Activated CD8-positive, alpha-beta T cell treated with anti-CD3 and anti-CD28 coated beads for 36 hours (primary cell): ENCODE results near the gene LRTM2. TPM values are rescaled to one million over a fixed set of nuclear protein-coding genes. Genes with fewer than 3 reads are reported as not detected.

ENCODE experiments used
- ATAC-seq: fragments of 200-7000 bp; cut with Tn5 transposase; one replicate; pipeline ENCODE4 v1.10.0; 2021; ENCODE audit warnings: mild to moderate bottlenecking, moderate library complexity
- CTCF ChIA-PET: fragments of 350-600 bp; sonication (Branson Sonifier 250); formaldehyde crosslinking; loops from one replicate; lab custom pipeline; 2021; ENCODE audit warnings: antibody characterized with exemption; lab: Charles Lee
- POLR2A ChIA-PET: fragments of 350-600 bp; sonication (Branson Sonifier 250); formaldehyde crosslinking; loops from one replicate; lab custom pipeline; 2021; ENCODE audit warnings: antibody characterized with exemption; lab: Charles Lee
- DNase-seq: peaks from one replicate; pipeline ENCODE4 v3.0.0-alpha.2; 2020
- H3K27ac Mint-ChIP-seq: one replicate; pipeline ENCODE4 v1.8.0; 2021; ENCODE audit warnings: mild to moderate bottlenecking, mixed read lengths
- H3K27me3 Mint-ChIP-seq: one replicate; pipeline ENCODE4 v1.8.0; 2021; ENCODE audit warnings: mixed read lengths
- H3K36me3 Mint-ChIP-seq: one replicate; pipeline ENCODE4 v1.8.0; 2021; ENCODE audit warnings: low read depth, mixed read lengths
- H3K4me1 Mint-ChIP-seq: one replicate; pipeline ENCODE4 v1.8.0; 2021; ENCODE audit warnings: low read depth, mixed read lengths
- H3K4me3 Mint-ChIP-seq: one replicate; pipeline ENCODE4 v1.8.0; 2021; ENCODE audit warnings: mild to moderate bottlenecking, moderate library complexity, mixed read lengths
- H3K9me3 Mint-ChIP-seq: one replicate; pipeline ENCODE4 v1.8.0; 2021; ENCODE audit warnings: mixed read lengths
- intact Hi-C: fragments of 100-400 bp; cut with micrococcal nuclease; formaldehyde crosslinking; loops from one replicate; pipeline ENCODE4 v1.10.0; 2022
- total RNA-seq, 2 experiments: library from RNA; stranded (reverse); gene quantifications; one replicate each; pipeline ENCODE4 v1.2.3, GENCODE V29; 2021
- TF ChIP-seq, protein P1 (sequence below): fragments of 200-600 bp; IDR thresholded peaks from one replicate; pipeline ENCODE4 v1.8.0; 2022; ENCODE audit warnings: antibody characterized with exemption, mild to moderate bottlenecking

LRTM2 gene
- total RNA-seq, 2 experiments from 2014 or later: not detected

DNA sequence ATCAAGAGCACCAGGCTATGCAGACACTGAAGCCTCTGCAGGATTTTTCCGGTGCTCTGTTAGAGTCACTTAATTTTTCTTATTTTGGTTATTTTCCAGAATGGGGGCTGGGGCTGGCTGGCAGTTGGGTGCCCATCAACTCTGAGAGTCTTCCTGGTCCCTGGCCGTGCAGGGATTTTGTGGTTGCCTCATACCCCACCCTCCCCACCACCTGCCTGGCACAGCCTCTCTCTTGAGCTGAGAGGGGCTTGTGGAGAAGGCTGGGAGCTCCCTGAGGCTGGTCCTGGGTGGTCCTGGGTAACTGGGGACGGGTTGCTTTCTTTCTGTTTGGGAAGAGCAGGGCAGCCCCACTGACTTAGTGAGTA, 23.3 kb downstream of the LRTM2 start:
- intact Hi-C loops: no loop called here
- CTCF ChIA-PET: no interaction called here
- no peak for ATAC-seq
- no peak overlapping the region for H3K27ac Mint-ChIP-seq
- H3K36me3 Mint-ChIP-seq: no peaks in the 10 kb centered on the region
- POLR2A ChIA-PET: no interaction called here
- no peaks in the 10 kb centered on the region for H3K9me3 Mint-ChIP-seq
- TF ChIP-seq, protein P1, sequence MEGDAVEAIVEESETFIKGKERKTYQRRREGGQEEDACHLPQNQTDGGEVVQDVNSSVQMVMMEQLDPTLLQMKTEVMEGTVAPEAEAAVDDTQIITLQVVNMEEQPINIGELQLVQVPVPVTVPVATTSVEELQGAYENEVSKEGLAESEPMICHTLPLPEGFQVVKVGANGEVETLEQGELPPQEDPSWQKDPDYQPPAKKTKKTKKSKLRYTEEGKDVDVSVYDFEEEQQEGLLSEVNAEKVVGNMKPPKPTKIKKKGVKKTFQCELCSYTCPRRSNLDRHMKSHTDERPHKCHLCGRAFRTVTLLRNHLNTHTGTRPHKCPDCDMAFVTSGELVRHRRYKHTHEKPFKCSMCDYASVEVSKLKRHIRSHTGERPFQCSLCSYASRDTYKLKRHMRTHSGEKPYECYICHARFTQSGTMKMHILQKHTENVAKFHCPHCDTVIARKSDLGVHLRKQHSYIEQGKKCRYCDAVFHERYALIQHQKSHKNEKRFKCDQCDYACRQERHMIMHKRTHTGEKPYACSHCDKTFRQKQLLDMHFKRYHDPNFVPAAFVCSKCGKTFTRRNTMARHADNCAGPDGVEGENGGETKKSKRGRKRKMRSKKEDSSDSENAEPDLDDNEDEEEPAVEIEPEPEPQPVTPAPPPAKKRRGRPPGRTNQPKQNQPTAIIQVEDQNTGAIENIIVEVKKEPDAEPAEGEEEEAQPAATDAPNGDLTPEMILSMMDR: no peak
- no peak overlapping the region for H3K4me3 Mint-ChIP-seq
- H3K27me3 Mint-ChIP-seq: peaks cover 3% of the 10 kb centered on the region
- H3K4me1 Mint-ChIP-seq: peaks cover 7% of the 10 kb centered on the region
- DNase-seq: no peak

DNA sequence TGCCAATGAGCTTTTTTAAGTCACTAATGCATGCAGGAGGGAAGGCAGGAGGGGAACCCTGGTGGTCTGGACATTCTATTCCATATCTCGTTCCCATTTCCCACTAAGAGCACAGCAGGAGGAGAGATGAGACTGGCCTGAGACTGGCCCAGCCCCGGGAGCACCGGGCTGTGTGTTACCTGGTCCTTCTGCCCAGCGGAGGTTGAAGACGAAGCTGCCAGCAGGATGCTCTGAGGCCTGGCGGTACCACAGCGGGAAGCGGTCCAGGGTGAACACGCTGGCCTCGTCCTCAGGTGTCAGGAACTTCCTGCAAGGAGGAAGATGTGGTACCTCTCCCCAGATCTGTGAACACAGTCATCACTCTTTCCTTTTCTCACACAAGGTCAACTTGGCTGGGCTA, 23.9 kb downstream of the LRTM2 start:
- no peak for ATAC-seq
- H3K27me3 Mint-ChIP-seq: peaks cover 3% of the 10 kb centered on the region
- intact Hi-C loops: no loop called here
- no peaks in the 10 kb centered on the region for H3K36me3 Mint-ChIP-seq
- H3K27ac Mint-ChIP-seq: no peak overlapping the region
- ChIA-PET POLR2A (no interaction called here), CTCF (no interaction called here)
- TF ChIP-seq, protein P1: no peak
- no peak overlapping the region for H3K4me3 Mint-ChIP-seq
- peaks cover 7% of the 10 kb centered on the region for H3K4me1 Mint-ChIP-seq
- no peaks in the 10 kb centered on the region for H3K9me3 Mint-ChIP-seq
- DNase-seq: no peak

DNA sequence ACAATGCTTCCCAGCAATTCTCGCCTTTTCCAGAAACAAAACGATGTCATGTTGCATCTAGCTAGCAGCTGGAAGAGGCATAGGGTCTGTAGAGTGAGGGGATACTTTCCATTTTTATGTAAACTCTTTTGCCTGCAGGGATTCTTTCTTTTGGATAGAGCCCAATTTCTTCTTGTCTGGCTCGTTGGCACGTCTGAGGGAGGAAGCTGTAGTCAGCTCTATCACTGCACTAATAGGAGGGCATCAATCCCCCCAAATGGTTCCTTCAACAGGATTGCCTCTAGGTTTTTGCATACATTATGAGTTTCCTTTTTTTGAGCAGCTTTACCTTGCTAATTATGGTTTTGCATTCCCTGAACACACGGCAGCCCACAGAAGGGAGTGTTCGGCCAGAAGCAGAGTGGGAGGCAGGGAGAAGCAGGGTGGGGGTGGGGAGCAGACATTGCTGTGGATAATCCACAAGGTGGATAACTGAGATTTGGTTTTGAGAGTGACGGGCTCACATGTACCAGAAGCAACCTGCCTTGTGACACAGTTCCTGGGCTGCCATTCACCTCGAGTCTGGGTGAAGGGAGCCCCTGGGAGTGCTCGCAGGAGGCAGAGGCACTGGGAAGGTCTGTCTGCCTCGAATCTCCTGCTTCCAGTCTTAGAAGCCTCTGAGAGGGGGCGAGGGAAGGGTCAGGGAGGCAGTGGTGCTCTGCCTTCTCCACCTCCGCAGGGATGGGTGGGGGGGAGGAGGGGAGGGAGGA, 24.5 kb downstream of the LRTM2 start:
- DNase-seq: no peak
- ATAC-seq: no peak
- H3K27me3 Mint-ChIP-seq: peaks cover 3% of the 10 kb centered on the region
- no peak overlapping the region for H3K4me3 Mint-ChIP-seq
- H3K4me1 Mint-ChIP-seq: peaks cover 7% of the 10 kb centered on the region
- H3K27ac Mint-ChIP-seq: no peak overlapping the region
- CTCF ChIA-PET: no interaction called here
- H3K9me3 Mint-ChIP-seq: no peaks in the 10 kb centered on the region
- H3K36me3 Mint-ChIP-seq: no peaks in the 10 kb centered on the region
- TF ChIP-seq, protein P1: no peak
- POLR2A ChIA-PET: no interaction called here
- intact Hi-C loops: no loop called here

DNA sequence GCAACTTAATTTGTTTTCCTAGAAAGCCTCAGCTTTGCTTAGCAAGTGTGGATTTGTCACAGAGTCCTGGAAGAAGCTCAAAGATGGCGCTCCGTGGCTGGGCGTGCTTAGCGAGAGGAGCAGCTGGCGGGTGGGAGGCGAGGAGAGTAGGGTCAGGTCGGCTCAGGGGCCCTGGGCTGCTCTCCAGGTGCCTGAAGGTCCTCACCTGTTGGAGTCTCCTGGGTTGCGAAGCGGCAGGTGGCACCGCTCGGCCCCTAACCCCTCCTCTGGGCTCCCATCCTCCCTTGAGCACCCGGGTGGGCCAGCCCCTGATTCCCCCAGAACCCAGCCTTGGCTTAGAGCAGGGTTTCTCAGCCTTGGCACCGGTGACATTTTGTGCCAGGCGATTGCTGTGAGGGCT, 25.1 kb downstream of the LRTM2 start:
- intact Hi-C loops: no loop called here
- TF ChIP-seq, protein P1: no peak
- ATAC-seq: no peak
- CTCF ChIA-PET: no interaction called here
- no peaks in the 10 kb centered on the region for H3K36me3 Mint-ChIP-seq
- H3K27me3 Mint-ChIP-seq: peaks cover 3% of the 10 kb centered on the region
- H3K4me3 Mint-ChIP-seq: no peak overlapping the region
- no peak for DNase-seq
- POLR2A ChIA-PET: no interaction called here
- no peak overlapping the region for H3K27ac Mint-ChIP-seq
- peaks cover 7% of the 10 kb centered on the region for H3K4me1 Mint-ChIP-seq
- H3K9me3 Mint-ChIP-seq: no peaks in the 10 kb centered on the region

DNA sequence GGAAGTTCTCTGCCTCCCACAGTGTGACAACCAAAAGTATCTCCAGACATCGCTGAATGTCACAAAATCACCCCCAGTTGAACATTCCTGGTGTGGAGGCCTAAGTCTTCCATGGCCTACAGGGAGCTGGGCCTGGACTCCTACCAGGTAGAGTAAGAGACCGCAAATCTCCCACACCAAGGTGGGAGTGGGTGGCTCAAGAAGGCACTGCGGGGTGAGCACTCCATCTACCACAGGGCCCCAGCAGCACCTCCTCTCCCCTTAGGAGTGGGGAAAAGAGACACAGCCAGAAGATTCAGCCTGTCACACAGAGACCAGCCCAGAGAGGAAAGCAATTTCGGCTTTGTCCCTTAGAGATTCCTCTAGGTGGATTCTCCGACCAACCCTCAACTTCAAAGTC, 25.5 kb downstream of the LRTM2 start:
- DNase-seq (no peak), ATAC-seq (no peak)
- POLR2A ChIA-PET: no interaction called here
- intact Hi-C loops: no loop called here
- no peaks in the 10 kb centered on the region for H3K9me3 Mint-ChIP-seq
- H3K27me3 Mint-ChIP-seq: peaks cover 3% of the 10 kb centered on the region
- TF ChIP-seq, protein P1: no peak
- CTCF ChIA-PET: no interaction called here
- H3K36me3 Mint-ChIP-seq: no peaks in the 10 kb centered on the region
- H3K4me1 Mint-ChIP-seq: peaks cover 7% of the 10 kb centered on the region
- no peak overlapping the region for H3K4me3 Mint-ChIP-seq
- H3K27ac Mint-ChIP-seq: no peak overlapping the region
